Liver (tissue), 3 donors: ENCODE measurements around the gene TNNI3K.

ENCODE experiments used
- FOXA1 ChIP-seq: IDR thresholded peaks from 2 replicates; pipeline ENCODE4 v1.6.1; 2016; ENCODE audit warnings: antibody characterized with exemption
- GABPA ChIP-seq, 2 donors: IDR thresholded peaks in 1 of 2; conservative IDR thresholded peaks in 1 of 2; 2 replicates each; pipeline ENCODE4 v1.6.1; 2016; ENCODE audit warnings: antibody characterized with exemption in 2 of 2, mild to moderate bottlenecking in 1 of 2, moderate library complexity in 1 of 2
- JUND ChIP-seq, 2 donors: IDR thresholded peaks; 2 replicates each; pipeline ENCODE4 v1.6.1; 2016; ENCODE audit warnings: antibody characterized with exemption in 2 of 2
- RAD21 ChIP-seq, 2 donors: IDR thresholded peaks; 2 replicates each; pipeline ENCODE4 v1.6.1; 2016; ENCODE audit warnings: antibody characterized with exemption in 2 of 2, mild to moderate bottlenecking in 2 of 2
- TAF1 ChIP-seq: conservative IDR thresholded peaks from 2 replicates; pipeline ENCODE4 v1.6.1; 2016; ENCODE audit warnings: antibody characterized with exemption, mild to moderate bottlenecking
- YY1 ChIP-seq: IDR thresholded peaks from 2 replicates; pipeline ENCODE4 v1.6.1; 2016; ENCODE audit warnings: antibody characterized with exemption, mild to moderate bottlenecking
- TF ChIP-seq, protein P1 (sequence below): fragments of 150-350 bp; IDR thresholded peaks from 2 replicates; pipeline ENCODE4 v1.5.1; 2017; ENCODE audit warnings: improper control_type of control experiment, low read depth, low read length; ENCODE audit not compliant: missing input control
- TF ChIP-seq, protein P2 (sequence below): IDR thresholded peaks from 2 replicates; pipeline ENCODE4 v1.6.1; 2016; ENCODE audit warnings: antibody characterized with exemption
- TF ChIP-seq, protein P3 (sequence below): IDR thresholded peaks from 2 replicates; pipeline ENCODE4 v1.6.1; 2016; ENCODE audit warnings: antibody characterized with exemption, mild to moderate bottlenecking
- donor health status: healthy.
- donor health status: healthy.

DNA sequence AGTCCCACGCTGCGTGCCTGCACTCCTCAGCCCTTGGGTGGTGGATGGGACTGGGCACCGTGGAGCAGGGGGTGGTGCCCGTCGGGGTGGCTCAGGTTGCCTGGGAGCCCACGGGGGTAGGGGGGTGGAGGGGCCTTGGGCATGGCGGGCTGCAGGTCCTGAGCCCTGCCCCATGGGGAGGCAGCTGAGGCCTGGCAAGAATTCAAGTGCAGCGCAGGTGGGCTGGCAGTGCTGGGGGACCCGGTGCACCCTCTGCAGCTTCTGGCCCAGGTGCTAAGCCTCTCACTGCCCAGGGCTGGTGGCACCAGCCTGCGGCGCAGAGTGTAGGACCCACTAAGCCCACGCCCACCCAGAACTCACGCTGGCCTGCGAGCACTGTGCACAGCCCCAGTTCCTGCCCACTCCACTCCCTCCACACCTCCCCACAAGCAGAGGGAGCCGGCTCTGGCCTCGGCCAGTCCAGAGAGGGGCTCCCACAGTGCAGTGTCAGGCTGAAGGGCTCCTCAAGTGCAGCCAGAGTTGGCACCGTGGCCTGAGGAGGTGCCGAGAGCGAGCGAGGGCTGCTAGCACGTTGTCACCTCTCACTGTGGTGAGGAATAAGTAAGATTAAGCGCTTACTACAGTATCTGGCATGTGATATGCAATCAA is 12.8 kb downstream of the TNNI3K start:
- TF ChIP-seq, protein P1, sequence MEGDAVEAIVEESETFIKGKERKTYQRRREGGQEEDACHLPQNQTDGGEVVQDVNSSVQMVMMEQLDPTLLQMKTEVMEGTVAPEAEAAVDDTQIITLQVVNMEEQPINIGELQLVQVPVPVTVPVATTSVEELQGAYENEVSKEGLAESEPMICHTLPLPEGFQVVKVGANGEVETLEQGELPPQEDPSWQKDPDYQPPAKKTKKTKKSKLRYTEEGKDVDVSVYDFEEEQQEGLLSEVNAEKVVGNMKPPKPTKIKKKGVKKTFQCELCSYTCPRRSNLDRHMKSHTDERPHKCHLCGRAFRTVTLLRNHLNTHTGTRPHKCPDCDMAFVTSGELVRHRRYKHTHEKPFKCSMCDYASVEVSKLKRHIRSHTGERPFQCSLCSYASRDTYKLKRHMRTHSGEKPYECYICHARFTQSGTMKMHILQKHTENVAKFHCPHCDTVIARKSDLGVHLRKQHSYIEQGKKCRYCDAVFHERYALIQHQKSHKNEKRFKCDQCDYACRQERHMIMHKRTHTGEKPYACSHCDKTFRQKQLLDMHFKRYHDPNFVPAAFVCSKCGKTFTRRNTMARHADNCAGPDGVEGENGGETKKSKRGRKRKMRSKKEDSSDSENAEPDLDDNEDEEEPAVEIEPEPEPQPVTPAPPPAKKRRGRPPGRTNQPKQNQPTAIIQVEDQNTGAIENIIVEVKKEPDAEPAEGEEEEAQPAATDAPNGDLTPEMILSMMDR = no peak
- no peak for TF ChIP-seq RAD21 (IDR thresholded peaks at IDR 0.05)
- TF ChIP-seq, protein P2, sequence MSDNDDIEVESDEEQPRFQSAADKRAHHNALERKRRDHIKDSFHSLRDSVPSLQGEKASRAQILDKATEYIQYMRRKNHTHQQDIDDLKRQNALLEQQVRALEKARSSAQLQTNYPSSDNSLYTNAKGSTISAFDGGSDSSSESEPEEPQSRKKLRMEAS = no peak
- no peak for TF ChIP-seq TAF1
- TF ChIP-seq, protein P3, sequence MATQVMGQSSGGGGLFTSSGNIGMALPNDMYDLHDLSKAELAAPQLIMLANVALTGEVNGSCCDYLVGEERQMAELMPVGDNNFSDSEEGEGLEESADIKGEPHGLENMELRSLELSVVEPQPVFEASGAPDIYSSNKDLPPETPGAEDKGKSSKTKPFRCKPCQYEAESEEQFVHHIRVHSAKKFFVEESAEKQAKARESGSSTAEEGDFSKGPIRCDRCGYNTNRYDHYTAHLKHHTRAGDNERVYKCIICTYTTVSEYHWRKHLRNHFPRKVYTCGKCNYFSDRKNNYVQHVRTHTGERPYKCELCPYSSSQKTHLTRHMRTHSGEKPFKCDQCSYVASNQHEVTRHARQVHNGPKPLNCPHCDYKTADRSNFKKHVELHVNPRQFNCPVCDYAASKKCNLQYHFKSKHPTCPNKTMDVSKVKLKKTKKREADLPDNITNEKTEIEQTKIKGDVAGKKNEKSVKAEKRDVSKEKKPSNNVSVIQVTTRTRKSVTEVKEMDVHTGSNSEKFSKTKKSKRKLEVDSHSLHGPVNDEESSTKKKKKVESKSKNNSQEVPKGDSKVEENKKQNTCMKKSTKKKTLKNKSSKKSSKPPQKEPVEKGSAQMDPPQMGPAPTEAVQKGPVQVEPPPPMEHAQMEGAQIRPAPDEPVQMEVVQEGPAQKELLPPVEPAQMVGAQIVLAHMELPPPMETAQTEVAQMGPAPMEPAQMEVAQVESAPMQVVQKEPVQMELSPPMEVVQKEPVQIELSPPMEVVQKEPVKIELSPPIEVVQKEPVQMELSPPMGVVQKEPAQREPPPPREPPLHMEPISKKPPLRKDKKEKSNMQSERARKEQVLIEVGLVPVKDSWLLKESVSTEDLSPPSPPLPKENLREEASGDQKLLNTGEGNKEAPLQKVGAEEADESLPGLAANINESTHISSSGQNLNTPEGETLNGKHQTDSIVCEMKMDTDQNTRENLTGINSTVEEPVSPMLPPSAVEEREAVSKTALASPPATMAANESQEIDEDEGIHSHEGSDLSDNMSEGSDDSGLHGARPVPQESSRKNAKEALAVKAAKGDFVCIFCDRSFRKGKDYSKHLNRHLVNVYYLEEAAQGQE = no peak
- no peak for TF ChIP-seq FOXA1
- TF ChIP-seq YY1 = no peak
- no peak for TF ChIP-seq JUND (IDR thresholded peaks at IDR 0.05)
- no peak for TF ChIP-seq GABPA (IDR thresholded peaks at IDR 0.05 in 1 of 2, conservative IDR thresholded peaks at IDR 0.05 in 1 of 2)
